Measurements from ENCODE around the gene DNAJB12.
"Not testable (repeated sequence)": the region's sequence is repeated elsewhere in the genome, so short reads cannot be mapped to it uniquely, and the experiment has no call there.

Gene DNAJB12

DNA sequence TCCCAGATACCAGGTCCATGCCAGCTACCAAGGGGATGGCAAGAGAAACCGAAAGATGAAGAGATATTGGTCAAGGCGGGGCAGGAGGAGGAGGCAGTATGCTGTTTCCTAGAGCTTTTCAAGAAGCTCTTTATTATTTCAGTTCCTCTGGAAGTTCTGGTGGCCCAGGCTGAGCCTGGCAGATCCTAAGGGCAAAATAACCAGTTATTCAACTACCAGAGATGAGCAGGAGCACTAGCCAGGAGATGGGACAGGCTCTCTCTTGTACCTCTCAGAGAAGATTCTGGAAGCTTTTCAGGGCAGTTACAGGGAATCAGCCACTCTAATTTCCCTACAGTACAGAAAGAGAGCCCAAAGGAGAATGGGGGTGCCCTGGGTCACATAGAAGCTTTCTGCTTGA lies 5.3 kb downstream of the DNAJB12 start:
- Histone ChIP-seq H3K9ac (ENCODE audit: insufficient read length) (no peak overlapping the region), H3K4me3 (no peak overlapping the region), H3K27ac (no peak overlapping the region), H3K9me3 (ENCODE audit: low read depth, low read length) (no peaks in the 10 kb centered on the region), H3K36me3 (ENCODE audit: insufficient read depth, low read length) (no peaks in the 10 kb centered on the region)
- no peak for DNase-seq (ENCODE audit: low read depth, low spot score)
- TF ChIP-seq FOXP2 (optimal IDR thresholded peaks at IDR 0.05; ENCODE audit: control extremely low read depth, extremely low read length, insufficient read depth) (no peak), POLR2AphosphoS5 (IDR thresholded peaks at IDR 0.05; ENCODE audit: borderline replicate concordance, low read depth, low read length) (no peak), EZH2 (IDR thresholded peaks at IDR 0.05) (no peak)

DNA sequence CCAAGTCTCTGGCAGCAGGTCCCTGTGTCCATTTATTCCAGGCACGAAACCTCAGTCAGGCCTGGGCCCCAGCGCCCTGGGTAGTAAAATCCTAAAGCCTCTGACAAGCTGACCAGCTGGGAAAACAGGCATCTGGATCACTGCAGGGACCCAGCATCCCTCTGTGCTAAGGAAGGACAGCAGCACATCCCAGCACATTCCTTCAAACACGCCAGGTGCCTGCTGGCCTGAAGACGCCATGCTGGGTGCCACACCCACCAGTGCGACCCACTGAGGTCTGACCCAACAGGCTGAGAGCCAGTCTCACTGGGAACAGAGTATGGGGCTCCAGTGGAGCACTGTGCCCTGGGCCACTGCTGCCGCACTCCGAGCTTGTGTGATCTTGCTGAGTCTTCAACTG lies 6.4 kb downstream of the DNAJB12 start:
- Histone ChIP-seq H3K4me3 (no peak overlapping the region), H3K9ac (ENCODE audit: insufficient read length) (no peak overlapping the region), H3K27ac (no peak overlapping the region), H3K36me3 (ENCODE audit: insufficient read depth, low read length) (no peaks in the 10 kb centered on the region), H3K9me3 (ENCODE audit: low read depth, low read length) (no peaks in the 10 kb centered on the region)
- TF ChIP-seq POLR2AphosphoS5 (IDR thresholded peaks at IDR 0.05; ENCODE audit: borderline replicate concordance, low read depth, low read length) (no peak), EZH2 (IDR thresholded peaks at IDR 0.05) (no peak), FOXP2 (optimal IDR thresholded peaks at IDR 0.05; ENCODE audit: control extremely low read depth, extremely low read length, insufficient read depth) (no peak)
- no peak for DNase-seq (ENCODE audit: low read depth, low spot score)

DNA sequence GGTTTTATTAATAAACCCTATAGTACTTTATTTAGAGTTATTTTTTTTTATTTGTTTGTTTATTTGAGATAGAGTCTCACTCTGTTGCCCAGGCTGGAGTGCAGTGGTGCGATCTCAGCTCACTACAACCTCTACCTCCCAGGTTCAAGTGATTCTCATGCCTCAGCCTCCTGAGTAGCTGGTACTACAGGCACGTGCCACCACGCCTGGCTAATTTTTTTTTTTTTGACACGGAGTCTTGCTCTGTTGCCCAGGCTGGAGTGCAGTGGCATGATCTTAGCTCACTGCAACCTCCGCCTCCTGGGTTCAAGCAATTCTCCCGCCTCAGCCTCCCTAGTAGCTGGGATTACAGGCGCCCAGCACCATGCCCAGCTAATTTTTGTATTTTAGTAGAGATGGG lies 8.6 kb downstream of the DNAJB12 start:
- H3K36me3 ChIP-seq (ENCODE audit: insufficient read depth, low read length); DNase-seq (ENCODE audit: low read depth, low spot score): not testable (repeated sequence)

DNA sequence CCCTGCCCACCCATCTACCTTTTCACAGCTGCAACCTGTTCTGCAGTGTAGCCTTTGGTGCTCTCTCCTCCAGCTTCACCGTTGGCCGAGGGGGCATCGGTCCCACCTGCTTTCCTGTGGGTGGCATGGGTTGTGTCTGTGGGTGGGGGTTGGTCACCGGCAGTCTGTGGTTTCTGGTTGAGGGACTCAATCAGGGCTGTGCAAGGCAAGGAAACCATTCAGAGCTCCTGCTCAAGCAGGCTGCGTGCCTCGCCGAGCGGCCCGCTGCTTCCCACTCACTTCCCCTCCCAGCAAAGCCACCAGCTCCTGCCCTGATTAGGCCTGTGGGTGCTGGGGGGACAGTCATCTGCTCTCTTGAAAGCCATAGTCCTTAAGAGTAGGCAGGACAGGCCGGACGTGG lies 9.8 kb downstream of the DNAJB12 start:
- DNase-seq (ENCODE audit: low read depth, low spot score): no peak
- no peak overlapping the region for H3K27ac ChIP-seq
- H3K9ac ChIP-seq (ENCODE audit: insufficient read length): no peak overlapping the region
- no peak overlapping the region for H3K4me3 ChIP-seq
- no peaks in the 10 kb centered on the region for H3K9me3 ChIP-seq (ENCODE audit: low read depth, low read length)
- peaks cover 5% of the 10 kb centered on the region; the same call in 1 of the 2 replicates for H3K36me3 ChIP-seq (ENCODE audit: insufficient read depth, low read length)
- TF ChIP-seq EZH2 (IDR thresholded peaks at IDR 0.05) (no peak), POLR2AphosphoS5 (IDR thresholded peaks at IDR 0.05; ENCODE audit: borderline replicate concordance, low read depth, low read length) (no peak), FOXP2 (optimal IDR thresholded peaks at IDR 0.05; ENCODE audit: control extremely low read depth, extremely low read length, insufficient read depth) (no peak)

More for the DNA sequence above, 8.6 kb downstream of the DNAJB12 start:
- H3K4me3 ChIP-seq; H3K9me3 ChIP-seq (ENCODE audit: low read depth, low read length); H3K9ac ChIP-seq (ENCODE audit: insufficient read length); H3K27ac ChIP-seq: not testable (repeated sequence)

DNA sequence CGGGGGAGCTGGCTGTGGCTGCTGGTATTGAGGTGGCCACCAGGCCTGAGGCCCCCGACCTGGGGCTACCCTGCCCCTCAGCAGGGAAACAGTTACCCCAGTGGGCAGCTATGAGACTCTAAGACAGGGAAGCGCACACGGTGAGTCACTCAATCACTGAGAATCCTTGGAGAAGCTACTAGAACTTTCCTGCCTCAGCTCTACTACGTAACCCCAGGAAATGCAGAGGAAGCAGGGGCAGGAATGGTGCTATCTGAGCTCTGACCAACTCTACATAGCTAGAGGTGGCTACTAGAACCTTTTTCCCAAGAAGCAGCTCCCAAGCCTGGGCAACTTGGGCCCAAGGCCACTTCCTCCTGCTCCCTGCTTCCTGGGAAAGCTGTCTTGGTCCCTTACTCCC lies 11.8 kb downstream of the DNAJB12 start:
- DNase-seq (ENCODE audit: low read depth, low spot score): no peak
- no peaks in the 10 kb centered on the region for H3K9me3 ChIP-seq (ENCODE audit: low read depth, low read length)
- no peak overlapping the region for H3K9ac ChIP-seq (ENCODE audit: insufficient read length)
- no peak overlapping the region for H3K27ac ChIP-seq
- H3K4me3 ChIP-seq: no peak overlapping the region
- TF ChIP-seq EZH2 (IDR thresholded peaks at IDR 0.05) (no peak), FOXP2 (optimal IDR thresholded peaks at IDR 0.05; ENCODE audit: control extremely low read depth, extremely low read length, insufficient read depth) (no peak), POLR2AphosphoS5 (IDR thresholded peaks at IDR 0.05; ENCODE audit: borderline replicate concordance, low read depth, low read length) (no peak)
- peaks cover 5% of the 10 kb centered on the region; the same call in 1 of the 2 replicates for H3K36me3 ChIP-seq (ENCODE audit: insufficient read depth, low read length)

DNA sequence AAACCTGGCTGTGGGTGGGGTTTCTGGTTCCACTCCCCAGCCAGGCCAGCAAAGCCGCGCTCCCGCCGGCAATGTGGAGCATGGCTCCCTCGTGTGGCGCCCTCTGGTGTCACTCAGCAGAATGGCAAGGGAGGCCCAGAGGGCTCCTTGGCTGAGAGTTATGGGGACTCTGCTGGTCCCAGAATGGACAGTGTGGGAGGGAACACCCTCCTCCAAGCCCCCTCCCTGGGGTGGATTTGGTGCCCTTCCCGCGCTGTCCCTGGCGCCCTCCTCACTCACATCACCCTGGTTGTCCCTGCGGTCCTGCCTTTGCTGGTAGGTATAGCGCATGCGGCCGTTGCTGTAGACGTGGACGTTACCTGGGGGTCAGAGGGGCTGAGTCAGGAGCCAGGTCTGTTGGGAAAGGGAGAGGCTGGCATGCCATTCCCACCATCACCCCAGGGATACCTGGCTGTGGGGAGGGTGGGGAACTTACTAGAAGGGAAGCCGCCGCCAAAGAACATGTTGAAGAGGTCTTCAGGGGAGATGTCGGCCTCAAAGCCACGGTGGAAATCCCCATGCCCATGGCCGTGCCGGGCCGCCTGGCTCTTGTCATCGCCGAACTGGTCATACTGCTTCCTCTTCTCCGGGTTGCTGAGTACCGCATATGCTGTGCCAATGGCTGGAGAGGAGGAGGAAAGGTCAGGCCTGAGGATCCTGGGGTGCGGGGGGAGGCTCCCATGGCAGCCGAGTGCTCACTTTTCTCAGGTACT lies 14.0 kb downstream of the DNAJB12 start:
- Histone ChIP-seq H3K9ac (ENCODE audit: insufficient read length) (no peak overlapping the region), H3K27ac (no peak overlapping the region), H3K4me3 (no peak overlapping the region), H3K9me3 (ENCODE audit: low read depth, low read length) (no peaks in the 10 kb centered on the region), H3K36me3 (ENCODE audit: insufficient read depth, low read length) (peaks cover 9% of the 10 kb centered on the region; the same call in 1 of the 2 replicates)
- TF ChIP-seq FOXP2 (optimal IDR thresholded peaks at IDR 0.05; ENCODE audit: control extremely low read depth, extremely low read length, insufficient read depth) (no peak), EZH2 (IDR thresholded peaks at IDR 0.05) (no peak), POLR2AphosphoS5 (IDR thresholded peaks at IDR 0.05; ENCODE audit: borderline replicate concordance, low read depth, low read length) (no peak)
- DNase-seq (ENCODE audit: low read depth, low spot score): no peak

DNA sequence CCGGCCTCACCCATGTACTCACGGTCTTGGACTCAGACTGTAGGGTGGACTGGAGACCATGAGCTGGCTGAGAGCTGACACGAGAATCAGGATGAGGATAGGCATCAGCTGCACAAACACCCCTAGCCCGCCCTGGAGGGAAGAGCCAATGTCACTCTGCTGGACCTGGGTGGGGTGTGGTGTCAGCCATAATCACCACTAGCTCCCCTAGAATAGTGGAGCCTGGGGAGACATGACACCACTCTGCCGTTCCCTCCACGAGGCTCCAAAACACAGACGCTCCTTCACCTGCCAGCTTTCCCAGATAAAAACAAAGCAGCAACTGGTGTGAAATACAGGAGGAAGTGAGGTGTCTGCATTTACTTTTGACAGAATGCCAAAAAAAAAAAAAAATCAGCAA lies 16.5 kb downstream of the DNAJB12 start:
- no peaks in the 10 kb centered on the region for H3K9me3 ChIP-seq (ENCODE audit: low read depth, low read length)
- H3K36me3 ChIP-seq (ENCODE audit: insufficient read depth, low read length): peaks cover 9% of the 10 kb centered on the region; the same call in 1 of the 2 replicates
- no peak overlapping the region for H3K27ac ChIP-seq
- no peak for TF ChIP-seq EZH2 (IDR thresholded peaks at IDR 0.05)
- no peak for TF ChIP-seq POLR2AphosphoS5 (IDR thresholded peaks at IDR 0.05; ENCODE audit: borderline replicate concordance, low read depth, low read length)
- TF ChIP-seq FOXP2 (optimal IDR thresholded peaks at IDR 0.05; ENCODE audit: control extremely low read depth, extremely low read length, insufficient read depth): no peak
- H3K4me3 ChIP-seq: no peak overlapping the region
- no peak for DNase-seq (ENCODE audit: low read depth, low spot score)
- no peak overlapping the region for H3K9ac ChIP-seq (ENCODE audit: insufficient read length)

DNA sequence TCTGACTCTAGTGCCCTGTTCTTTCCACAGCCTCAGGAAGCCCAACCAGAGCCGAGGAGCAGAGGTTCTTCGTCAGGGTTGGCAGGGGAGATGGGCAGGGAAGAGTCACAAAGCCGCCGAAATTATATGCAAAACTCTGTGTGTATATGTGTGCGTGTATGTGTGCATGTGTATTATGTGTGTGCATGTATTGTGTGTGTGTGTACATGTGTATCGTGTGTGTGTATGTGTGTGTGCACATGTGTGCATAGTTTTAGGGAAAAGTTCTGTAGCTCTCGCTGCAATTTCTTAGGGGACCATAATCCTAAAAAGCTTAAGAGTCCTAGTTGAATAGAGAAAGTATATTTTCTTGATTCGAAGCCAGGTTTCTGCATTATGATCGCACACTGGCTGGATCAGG lies 17.0 kb downstream of the DNAJB12 start:
- peaks cover 9% of the 10 kb centered on the region; the same call in 1 of the 2 replicates for H3K36me3 ChIP-seq (ENCODE audit: insufficient read depth, low read length)

More for the DNA sequence above, 17.0 kb downstream of the DNAJB12 start:
- H3K9me3 ChIP-seq (ENCODE audit: low read depth, low read length): no peaks in the 10 kb centered on the region
- H3K4me3 ChIP-seq: no peak overlapping the region
- DNase-seq (ENCODE audit: low read depth, low spot score): no peak
- no peak overlapping the region for H3K9ac ChIP-seq (ENCODE audit: insufficient read length)
- TF ChIP-seq FOXP2 (optimal IDR thresholded peaks at IDR 0.05; ENCODE audit: control extremely low read depth, extremely low read length, insufficient read depth) (no peak), POLR2AphosphoS5 (IDR thresholded peaks at IDR 0.05; ENCODE audit: borderline replicate concordance, low read depth, low read length) (no peak), EZH2 (IDR thresholded peaks at IDR 0.05) (no peak)
- H3K27ac ChIP-seq: no peak overlapping the region
